K562 (cell line): ENCODE measurements around the gene INO80. TPM values are rescaled to one million over a fixed set of nuclear protein-coding genes. Genes with fewer than 3 reads are reported as not detected.
A peak's percentile ranks its signal among the peaks of the same experiment; 100 is the strongest.

ENCODE experiments used
- ASH1L ChIP-seq: fragments of 450-650 bp; IDR thresholded peaks from 2 replicates; pipeline ENCODE4 v1.6.1; 2018; ENCODE audit warnings: borderline replicate concordance, mild to moderate bottlenecking, low read depth; ENCODE audit not compliant: partially characterized antibody
- BCL6 ChIP-seq: fragments of 250-450 bp; sonication (Bioruptor Pico); IDR thresholded peaks from 2 replicates; pipeline ENCODE4 v1.4.0; 2020
- EWSR1 ChIP-seq: fragments of 450-650 bp; IDR thresholded peaks from 2 replicates; pipeline ENCODE4 v1.6.1; 2018; ENCODE audit warnings: borderline replicate concordance, mild to moderate bottlenecking, low read depth, moderate library complexity; ENCODE audit not compliant: partially characterized antibody
- EZH2 ChIP-seq: IDR thresholded peaks from 2 replicates; pipeline ENCODE4 v1.6.1; 2012; ENCODE audit warnings: low read depth, mild to moderate bottlenecking, inconsistent platforms, low read length, borderline replicate concordance
- JUNB ChIP-seq: fragments of 450-650 bp; formaldehyde crosslinking; conservative IDR thresholded peaks from 2 replicates; pipeline ENCODE4 v1.4.0; 2020; ENCODE audit warnings: mild to moderate bottlenecking
- KDM4B ChIP-seq, 2 experiments: fragments of 450-650 bp in 1 of 2; sonication (generic) in 1 of 2; IDR thresholded peaks; 2 replicates each; pipeline ENCODE4 v1.6.1; 2016 to 2017; ENCODE audit warnings: borderline replicate concordance in 2 of 2, antibody characterized with exemption in 1 of 2, low read depth in 1 of 2, mild to moderate bottlenecking in 1 of 2
- NR1H2 ChIP-seq: sonication (generic); formaldehyde crosslinking; IDR thresholded peaks from 2 replicates; pipeline ENCODE4 v1.4.0; 2020; ENCODE audit warnings: mild to moderate bottlenecking, missing genetic modification reagents
- PTRF ChIP-seq: fragments of 450-650 bp; IDR thresholded peaks from 2 replicates; pipeline ENCODE4 v1.6.1; 2016; ENCODE audit warnings: mild to moderate bottlenecking, missing genetic modification characterization, missing compliant biosample characterization
- RERE ChIP-seq: sonication (generic); formaldehyde crosslinking; IDR thresholded peaks from 2 replicates; pipeline ENCODE4 v1.8.0; 2023; ENCODE audit warnings: missing genetic modification reagents, mild to moderate bottlenecking, borderline replicate concordance
- TEAD2 ChIP-seq: fragments of 450-650 bp; IDR thresholded peaks from 2 replicates; pipeline ENCODE4 v1.6.1; 2016; ENCODE audit warnings: missing genetic modification characterization, control low read depth, missing compliant biosample characterization
- THRAP3 ChIP-seq: fragments of 450-650 bp; IDR thresholded peaks from 2 replicates; pipeline ENCODE4 v1.6.1; 2016; ENCODE audit warnings: mild to moderate bottlenecking, inconsistent platforms, borderline replicate concordance
- ZNF124 ChIP-seq: sonication (generic); formaldehyde crosslinking; IDR thresholded peaks from 2 replicates; pipeline ENCODE4 v1.8.1; 2022; ENCODE audit warnings: missing genetic modification reagents
- ZNF431 ChIP-seq: sonication (generic); formaldehyde crosslinking; IDR thresholded peaks from 2 replicates; pipeline ENCODE4 v1.8.0; 2022; ENCODE audit warnings: mild to moderate bottlenecking, missing genetic modification reagents
- ZNF518B ChIP-seq: fragments of 250-450 bp; sonication (Bioruptor Pico); IDR thresholded peaks from 2 replicates; pipeline ENCODE4 v1.5.0; 2021; ENCODE audit warnings: mild to moderate bottlenecking, moderate library complexity
- ZNF764 ChIP-seq: fragments of 250-450 bp; sonication (Bioruptor Pico); IDR thresholded peaks from 2 replicates; pipeline ENCODE4 v1.4.0; 2020; ENCODE audit warnings: low read depth, mild to moderate bottlenecking, moderate library complexity
- polyA plus RNA-seq, 8 experiments: library from polyadenylated mRNA; depleted of rRNA in 4 of 8; stranded (reverse) in 5 of 8; unstranded in 3 of 8; fragments of >200 nt; fragmentation: Nextera tagmentation in 2 of 8; fragmentation: Illumina TruSeq in 1 of 8; extraction: Ambion mirVana in 2 of 8; extraction: Trizol in 1 of 8; gene quantifications; 2 replicates each; pipeline versions ENCODE4 v1.2.1 to v1.2.3, GENCODE V29; 2011 to 2014; ENCODE audit warnings: inconsistent platforms in 1 of 8, missing spikeins in 1 of 8
- total RNA-seq, 7 experiments: library from RNA; depleted of rRNA in 6 of 7; stranded (reverse); fragments of >200 nt in 6 of 7; fragmentation: Illumina TruSeq in 2 of 7; extraction: Trizol in 2 of 7; gene quantifications; 2 replicates each; pipeline versions ENCODE4 v1.2.1 to v1.2.3, GENCODE V29; 2011 to 2021; ENCODE audit warnings: low replicate concordance in 1 of 7
- TF ChIP-seq, protein P1 (sequence below): fragments of 450-650 bp; IDR thresholded peaks from 2 replicates; pipeline ENCODE4 v1.6.1; 2014; ENCODE audit warnings: low read depth, mild to moderate bottlenecking, moderate library complexity, borderline replicate concordance

Gene INO80
- total and polyA plus RNA-seq, 9 of the 15 experiments (the other 6 are each of a cell fraction or from before 2014, with no cell fraction given): 1.1 to 25.7 (median 19.9) TPM

GRCh38 chr15:40941528-40942336 lies 174.3 kb downstream of the INO80 start (continued):
- TF ChIP-seq ZNF764 (CRISPR knock-in tag): no peak
- no peak for TF ChIP-seq ZNF124 (CRISPR knock-in tag)
- no peak for TF ChIP-seq THRAP3
- TF ChIP-seq KDM4B (IDR thresholded peaks at IDR 0.05; ENCODE audit: borderline replicate concordance in 2 of 2, low read depth in 1 of 2): no peak
- TF ChIP-seq TEAD2 (tag): no peak
- no peak for TF ChIP-seq EZH2
- TF ChIP-seq NR1H2 (CRISPR knock-in tag): 0 out of 2 replicates have a peak, but pooled peaks have one; percentile 54
- no peak for TF ChIP-seq ZNF518B (CRISPR knock-in tag)
- no peak for TF ChIP-seq JUNB (CRISPR knock-in tag)
- TF ChIP-seq PTRF (tag): no peak
- TF ChIP-seq RERE: no peak
- no peak for TF ChIP-seq ASH1L
- TF ChIP-seq, protein P1, sequence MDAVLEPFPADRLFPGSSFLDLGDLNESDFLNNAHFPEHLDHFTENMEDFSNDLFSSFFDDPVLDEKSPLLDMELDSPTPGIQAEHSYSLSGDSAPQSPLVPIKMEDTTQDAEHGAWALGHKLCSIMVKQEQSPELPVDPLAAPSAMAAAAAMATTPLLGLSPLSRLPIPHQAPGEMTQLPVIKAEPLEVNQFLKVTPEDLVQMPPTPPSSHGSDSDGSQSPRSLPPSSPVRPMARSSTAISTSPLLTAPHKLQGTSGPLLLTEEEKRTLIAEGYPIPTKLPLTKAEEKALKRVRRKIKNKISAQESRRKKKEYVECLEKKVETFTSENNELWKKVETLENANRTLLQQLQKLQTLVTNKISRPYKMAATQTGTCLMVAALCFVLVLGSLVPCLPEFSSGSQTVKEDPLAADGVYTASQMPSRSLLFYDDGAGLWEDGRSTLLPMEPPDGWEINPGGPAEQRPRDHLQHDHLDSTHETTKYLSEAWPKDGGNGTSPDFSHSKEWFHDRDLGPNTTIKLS: no peak
- TF ChIP-seq BCL6 (CRISPR knock-in tag): no peak
- TF ChIP-seq ZNF431 (CRISPR knock-in tag): no peak
- TF ChIP-seq EWSR1: no peak
